ENCODE results near the gene ZNF740.

DNA sequence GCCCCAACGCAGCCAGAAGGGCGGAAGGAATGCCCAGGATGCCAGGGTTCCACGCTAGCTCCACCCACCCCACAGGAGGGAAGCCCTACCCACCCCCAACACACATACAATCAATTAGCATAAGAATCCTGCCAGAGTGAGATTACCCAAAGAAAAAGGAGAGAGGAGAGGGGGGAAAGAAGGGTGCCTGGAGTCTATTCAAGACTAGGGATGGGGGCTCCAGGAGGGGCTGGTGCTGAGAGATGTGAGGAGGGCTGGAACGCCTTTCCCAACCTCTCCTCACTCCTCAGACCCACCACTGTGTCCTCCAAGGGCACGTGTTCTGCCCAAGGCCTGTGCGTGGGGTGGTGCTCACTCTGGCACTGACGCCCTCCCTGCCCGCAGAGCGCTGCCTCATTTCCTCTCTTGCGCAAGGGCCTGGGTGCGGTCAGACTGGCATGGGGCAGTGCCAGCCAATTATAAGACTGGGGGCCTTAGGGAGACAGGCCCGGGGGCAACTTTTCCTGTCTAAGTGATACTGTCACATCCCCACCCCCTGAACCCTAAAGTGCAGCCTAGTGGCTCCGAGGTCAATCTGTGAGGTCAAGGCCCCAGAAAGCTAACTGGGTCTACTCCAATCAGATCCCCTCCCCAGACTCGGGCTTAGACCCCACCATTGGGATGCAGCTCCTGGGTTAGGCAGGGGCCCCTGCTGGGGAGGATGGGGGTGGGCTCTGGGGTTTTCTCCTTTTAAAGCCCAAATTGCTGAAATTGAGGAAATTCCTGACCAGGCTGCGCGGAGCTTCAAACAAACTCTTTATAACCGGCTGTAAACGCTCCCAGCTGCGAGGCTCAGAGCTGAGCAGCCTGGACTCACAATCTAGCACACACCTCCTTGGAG is 36.8 kb downstream of the ZNF740 start:
- TF ChIP-seq, protein P1, sequence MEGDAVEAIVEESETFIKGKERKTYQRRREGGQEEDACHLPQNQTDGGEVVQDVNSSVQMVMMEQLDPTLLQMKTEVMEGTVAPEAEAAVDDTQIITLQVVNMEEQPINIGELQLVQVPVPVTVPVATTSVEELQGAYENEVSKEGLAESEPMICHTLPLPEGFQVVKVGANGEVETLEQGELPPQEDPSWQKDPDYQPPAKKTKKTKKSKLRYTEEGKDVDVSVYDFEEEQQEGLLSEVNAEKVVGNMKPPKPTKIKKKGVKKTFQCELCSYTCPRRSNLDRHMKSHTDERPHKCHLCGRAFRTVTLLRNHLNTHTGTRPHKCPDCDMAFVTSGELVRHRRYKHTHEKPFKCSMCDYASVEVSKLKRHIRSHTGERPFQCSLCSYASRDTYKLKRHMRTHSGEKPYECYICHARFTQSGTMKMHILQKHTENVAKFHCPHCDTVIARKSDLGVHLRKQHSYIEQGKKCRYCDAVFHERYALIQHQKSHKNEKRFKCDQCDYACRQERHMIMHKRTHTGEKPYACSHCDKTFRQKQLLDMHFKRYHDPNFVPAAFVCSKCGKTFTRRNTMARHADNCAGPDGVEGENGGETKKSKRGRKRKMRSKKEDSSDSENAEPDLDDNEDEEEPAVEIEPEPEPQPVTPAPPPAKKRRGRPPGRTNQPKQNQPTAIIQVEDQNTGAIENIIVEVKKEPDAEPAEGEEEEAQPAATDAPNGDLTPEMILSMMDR (IDR thresholded peaks at IDR 0.05), result no peak
- TF ChIP-seq POLR2A (IDR thresholded peaks at IDR 0.05) (no peak), EP300 (IDR thresholded peaks at IDR 0.05) (no peak)
